GM21381 (cell line): ENCODE data around the gene KCNJ16.

ENCODE experiments used
- ATAC-seq: cut with Tn5 transposase; IDR thresholded peaks from one replicate; pipeline ENCODE4 v1.9.1; 2021; ENCODE audit warnings: mild to moderate bottlenecking, moderate library complexity; ENCODE audit not compliant: unreplicated experiment

The KCNJ16 gene

GRCh38 chr17:70067134-70067533, 7.9 kb upstream of the KCNJ16 start:
- no peak for ATAC-seq

- ATAC-seq: no peak
Observed at GRCh38 chr17:70070305-70071027, 4.6 kb upstream of the KCNJ16 start.

- ATAC-seq: no peak
Observed at GRCh38 chr17:70071127-70071526, 3.9 kb upstream of the KCNJ16 start.

GRCh38 chr17:70071620-70072019, 3.4 kb upstream of the KCNJ16 start:
- ATAC-seq: no peak

- no peak for ATAC-seq
Observed at GRCh38 chr17:70072546-70073309, 2.3 kb upstream of the KCNJ16 start.

- ATAC-seq: no peak
Observed at GRCh38 chr17:70073310-70073709, 1.7 kb upstream of the KCNJ16 start.

GRCh38 chr17:70073799-70074198, 1.2 kb upstream of the KCNJ16 start:
- ATAC-seq: no peak

GRCh38 chr17:70074236-70074830, 692 bp upstream of the KCNJ16 start:
- ATAC-seq: no peak

GRCh38 chr17:70076189-70076588, 1.2 kb downstream of the KCNJ16 start:
- ATAC-seq: no peak

- no peak for ATAC-seq
Observed at GRCh38 chr17:70076831-70077230, 1.8 kb downstream of the KCNJ16 start.

GRCh38 chr17:70078549-70078948, 3.5 kb downstream of the KCNJ16 start:
- no peak for ATAC-seq

GRCh38 chr17:70078994-70079531, 4.0 kb downstream of the KCNJ16 start:
- no peak for ATAC-seq

- ATAC-seq: no peak
Observed at GRCh38 chr17:70080541-70081347, 5.7 kb downstream of the KCNJ16 start.

- ATAC-seq: no peak
Observed at GRCh38 chr17:70081885-70082284, 6.9 kb downstream of the KCNJ16 start.

GRCh38 chr17:70084476-70084875, 9.5 kb downstream of the KCNJ16 start:
- no peak for ATAC-seq

GRCh38 chr17:70086516-70086915, 11.5 kb downstream of the KCNJ16 start:
- ATAC-seq: no peak

- no peak for ATAC-seq
Observed at GRCh38 chr17:70089513-70090148, 14.6 kb downstream of the KCNJ16 start.

- no peak for ATAC-seq
Observed at GRCh38 chr17:70091005-70091568, 16.1 kb downstream of the KCNJ16 start.

- no peak for ATAC-seq
Observed at GRCh38 chr17:70091696-70092095, 16.7 kb downstream of the KCNJ16 start.

- no peak for ATAC-seq
Observed at GRCh38 chr17:70093163-70093562, 18.1 kb downstream of the KCNJ16 start.
